ENCODE measurements around the gene DCTN2.

DNA sequence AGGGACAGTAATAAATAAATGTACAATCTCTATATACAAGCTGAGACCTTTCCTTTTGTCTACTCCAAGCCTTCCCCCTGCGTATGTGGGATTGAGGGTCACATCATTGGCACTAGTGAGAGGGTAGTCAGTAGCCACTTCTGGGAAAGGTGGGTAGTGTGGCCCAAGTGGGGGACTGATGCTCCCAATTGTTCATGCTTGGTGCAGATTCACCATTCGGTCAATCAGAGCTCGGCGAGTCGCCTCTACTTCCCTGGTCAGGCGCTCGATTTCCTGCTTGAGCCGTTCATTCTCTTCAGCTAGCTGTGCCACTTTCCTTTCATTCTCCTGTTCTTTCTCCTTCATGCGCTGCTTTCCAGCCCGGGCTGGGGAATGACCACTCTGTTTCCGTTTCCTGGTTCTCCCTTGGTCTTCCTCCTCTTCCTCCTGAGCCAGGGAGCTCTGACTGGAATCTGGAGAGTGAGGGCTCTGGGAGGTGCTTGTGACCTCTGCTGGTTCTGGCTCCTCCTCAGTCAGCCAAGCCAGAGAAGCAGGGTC, 30.3 kb downstream of the DCTN2 start:
- TF ChIP-seq YY1 (IDR thresholded peaks at IDR 0.05; ENCODE audit: insufficient read depth, insufficient read length): no peak
- TF ChIP-seq ZNF274 (IDR thresholded peaks at IDR 0.05; ENCODE audit: low read depth, low read length): no peak
- TF ChIP-seq SUZ12 (IDR thresholded peaks at IDR 0.05; ENCODE audit: extremely low read depth, insufficient read depth, insufficient read length): no peak
